GM12878 (cell line): Measurements from ENCODE around the gene C1QTNF12. TPM values are rescaled to one million over a fixed set of nuclear protein-coding genes. Genes with fewer than 3 reads are reported as not detected.

Source experiments
- ATAC-seq: fragments of 200-7000 bp; cut with Tn5 transposase; 3 replicates; pipeline ENCODE4 v1.9.1; 2020; ENCODE audit warnings: mild to moderate bottlenecking, moderate library complexity
- BruUV-seq: library from RNA; stranded (reverse); fragments of 400-500 nt; replicated peaks from 2 replicates; lab custom pipeline; 2021; lab: Mats Ljungman, UMichigan
- CTCF ChIA-PET: fragments of 300-600 bp; sonication (Branson Sonifier 250); formaldehyde crosslinking; extraction: SDS; loops from one replicate; lab custom pipeline; 2021; ENCODE audit warnings: inconsistent platforms; lab: Yijun Ruan, JAX
- POLR2A ChIA-PET: fragments of 350-600 bp; formaldehyde crosslinking; extraction: SDS; loops from one replicate; lab custom pipeline; 2021; ENCODE audit warnings: inconsistent platforms; lab: Charles Lee
- RAD21 ChIA-PET: fragments of 300-600 bp; sonication (Branson Sonifier 250); formaldehyde crosslinking; loops from one replicate; lab custom pipeline; 2023; ENCODE audit warnings: antibody characterized with exemption; ENCODE audit not compliant: unreplicated experiment; lab: Charles Lee
- SMC1A ChIA-PET: fragments of 300-600 bp; sonication (Branson Sonifier 250); formaldehyde crosslinking; loops from one replicate; lab custom pipeline; 2023; ENCODE audit not compliant: unreplicated experiment, uncharacterized antibody; lab: Charles Lee
- DNase-seq: peaks from one replicate; pipeline ENCODE4 v3.0.0-alpha.2; 2011; ENCODE audit warnings: low read depth, low spot score
- FAIRE-seq: peaks from 3 replicates; lab custom pipeline; 2011; peaks lifted over from hg19 to GRCh38; lab: Jason Lieb, UNC
- H2AFZ ChIP-seq: 2 replicates; pipeline ENCODE4 v1.6.0; 2011; ENCODE audit warnings: low read depth, low read length, control low read depth; ENCODE audit not compliant: control insufficient read depth
- H3K27ac ChIP-seq: 2 replicates; pipeline ENCODE4 v1.5.1; 2011; ENCODE audit warnings: control low read depth; ENCODE audit not compliant: control insufficient read depth, insufficient read depth
- H3K27me3 ChIP-seq, 2 experiments: replicated peaks in 1 of 2; 2 replicates each; pipeline versions ENCODE4 v1.6.0 to v1.6.1; 2011; ENCODE audit warnings: low read length in 1 of 2; ENCODE audit not compliant: control insufficient read depth in 2 of 2, insufficient read depth in 2 of 2
- H3K36me3 ChIP-seq, 2 experiments: 2 replicates each; pipeline ENCODE4 v1.5.1; 2011; ENCODE audit warnings: low read length in 1 of 2; ENCODE audit not compliant: control insufficient read depth in 2 of 2, insufficient read depth in 2 of 2
- H3K4me1 ChIP-seq: 2 replicates; pipeline ENCODE4 v1.6.1; 2011; ENCODE audit warnings: mild to moderate bottlenecking, low read length, moderate library complexity, mixed read lengths; ENCODE audit not compliant: control insufficient read depth, insufficient read depth
- H3K4me2 ChIP-seq: 2 replicates; pipeline ENCODE4 v1.6.0; 2011; ENCODE audit warnings: control low read depth; ENCODE audit not compliant: control insufficient read depth, insufficient read depth
- H3K4me3 ChIP-seq: fragments of 200-600 bp; sonication (generic); 2 replicates; pipeline ENCODE4 v1.5.1; 2016
- H3K79me2 ChIP-seq: 2 replicates; pipeline ENCODE4 v1.6.0; 2011; ENCODE audit warnings: low read length; ENCODE audit not compliant: control insufficient read depth, insufficient read depth
- H3K9ac ChIP-seq: 2 replicates; pipeline ENCODE4 v1.8.0; 2011; ENCODE audit warnings: low read length, control low read depth, mixed read lengths; ENCODE audit not compliant: control insufficient read depth, insufficient read depth
- H3K9me3 ChIP-seq: replicated peaks from 3 replicates; pipeline ENCODE4 v1.5.1; 2011; ENCODE audit warnings: mild to moderate bottlenecking, low read length; ENCODE audit not compliant: control insufficient read depth, insufficient read depth
- H4K20me1 ChIP-seq: 2 replicates; pipeline ENCODE4 v1.6.0; 2011; ENCODE audit not compliant: control insufficient read depth, insufficient read depth
- CEBPB ChIP-seq, 2 experiments: fragments of 150-350 bp in 1 of 2; IDR thresholded peaks; 2 replicates each; pipeline ENCODE4 v1.6.1; 2012 to 2014; ENCODE audit warnings: low read depth in 2 of 2, low read length in 2 of 2, borderline replicate concordance in 1 of 2, inconsistent platforms in 1 of 2
- GABPA ChIP-seq: IDR thresholded peaks from 2 replicates; pipeline ENCODE4 v1.6.1; 2014; ENCODE audit warnings: antibody characterized with exemption, low read depth, mild to moderate bottlenecking, inconsistent platforms
- IKZF1 ChIP-seq: fragments of 450-650 bp; conservative IDR thresholded peaks from 2 replicates; pipeline ENCODE4 v1.6.1; 2017; ENCODE audit warnings: antibody characterized with exemption, mild to moderate bottlenecking
- JUND ChIP-seq: IDR thresholded peaks from 2 replicates; pipeline ENCODE4 v1.6.1; 2012; ENCODE audit warnings: low read depth, mild to moderate bottlenecking, low read length, improper control_type of control experiment, moderate library complexity
- KDM1A ChIP-seq: fragments of 200-600 bp; sonication (generic); IDR thresholded peaks from 2 replicates; pipeline ENCODE4 v1.6.1; 2016; ENCODE audit warnings: borderline replicate concordance
- MYC ChIP-seq: IDR thresholded peaks from 2 replicates; pipeline ENCODE4 v1.6.1; 2011; ENCODE audit warnings: mild to moderate bottlenecking, low read length, moderate library complexity, inconsistent platforms; ENCODE audit not compliant: insufficient read depth, insufficient replicate concordance, insufficient read length, severe bottlenecking
- NFYA ChIP-seq: IDR thresholded peaks from 2 replicates; pipeline ENCODE4 v1.6.1; 2011; ENCODE audit warnings: low read depth, mild to moderate bottlenecking, low read length, improper control_type of control experiment, borderline replicate concordance
- POU2F2 ChIP-seq: IDR thresholded peaks from 3 replicates; pipeline ENCODE4 v1.6.1; 2011; ENCODE audit warnings: low read depth, mild to moderate bottlenecking, low read length, borderline replicate concordance
- RFX5 ChIP-seq: IDR thresholded peaks from 2 replicates; pipeline ENCODE4 v1.6.1; 2011; ENCODE audit warnings: low read depth, low read length, improper control_type of control experiment
- SMAD5 ChIP-seq: IDR thresholded peaks from 2 replicates; pipeline ENCODE4 v1.6.1; 2016; ENCODE audit warnings: antibody characterized with exemption, low read depth
- SP1 ChIP-seq: IDR thresholded peaks from one replicate; pipeline ENCODE4 v1.6.1; 2011; ENCODE audit warnings: low read depth, low read length
- YY1 ChIP-seq: IDR thresholded peaks from 2 replicates; pipeline ENCODE4 v1.6.1; 2011; ENCODE audit warnings: low read depth, mild to moderate bottlenecking, low read length
- ZNF217 ChIP-seq: fragments of 450-650 bp; IDR thresholded peaks from 2 replicates; pipeline ENCODE4 v1.6.1; 2017; ENCODE audit warnings: antibody characterized with exemption, mild to moderate bottlenecking
- WGBS: methylation state at CpG from one replicate; pipeline ENCODE4 v1.1.6; 2016; ENCODE audit warnings: low lambda C conversion rate; ENCODE audit not compliant: insufficient replicate concordance, insufficient coverage; ENCODE audit errors: missing lambda C conversion rate; 5-methylcytosine and 5-hydroxymethylcytosine counted together
- in situ Hi-C: fragments of 300-500 bp; cut with MboI; formaldehyde crosslinking; loops from 9 replicates; pipeline ENCODE4 v1.14.3; 2018; ENCODE audit warnings: mixed read lengths
- intact Hi-C: fragments of 100-400 bp; cut with micrococcal nuclease; formaldehyde crosslinking; loops from one replicate; pipeline ENCODE4 v1.14.2; 2022; ENCODE audit not compliant: unreplicated experiment
- polyA plus RNA-seq, 11 experiments: library from polyadenylated mRNA; depleted of rRNA in 4 of 11; unstranded in 6 of 11; stranded (reverse) in 5 of 11; fragments of >200 nt; fragmentation: Nextera tagmentation in 4 of 11; fragmentation: Illumina TruSeq in 1 of 11; extraction: Ambion mirVana in 4 of 11; extraction: Trizol in 1 of 11; gene quantifications; 1 replicate in 1 of 11; 2 replicates in 10 of 11; pipeline versions ENCODE4 v1.2.1 to v1.2.3, GENCODE V29; 2011 to 2016; ENCODE audit warnings: inconsistent platforms in 2 of 11, missing spikeins in 2 of 11, low read depth in 1 of 11
- total RNA-seq, 4 experiments: library from RNA; depleted of rRNA in 3 of 4; stranded (reverse); fragments of >200 nt in 3 of 4; fragmentation: Illumina TruSeq in 1 of 4; extraction: Trizol in 1 of 4; gene quantifications; 2 replicates each; pipeline versions ENCODE4 v1.2.1 to v1.2.3, GENCODE V29; 2013 to 2021

The C1QTNF12 gene
- total and polyA plus RNA-seq, 10 of the 15 experiments (the other 5 are each of a cell fraction or from before 2014, with no cell fraction given), result 0.17 to 1.0 (median 0.31) TPM; not detected in 5

DNA sequence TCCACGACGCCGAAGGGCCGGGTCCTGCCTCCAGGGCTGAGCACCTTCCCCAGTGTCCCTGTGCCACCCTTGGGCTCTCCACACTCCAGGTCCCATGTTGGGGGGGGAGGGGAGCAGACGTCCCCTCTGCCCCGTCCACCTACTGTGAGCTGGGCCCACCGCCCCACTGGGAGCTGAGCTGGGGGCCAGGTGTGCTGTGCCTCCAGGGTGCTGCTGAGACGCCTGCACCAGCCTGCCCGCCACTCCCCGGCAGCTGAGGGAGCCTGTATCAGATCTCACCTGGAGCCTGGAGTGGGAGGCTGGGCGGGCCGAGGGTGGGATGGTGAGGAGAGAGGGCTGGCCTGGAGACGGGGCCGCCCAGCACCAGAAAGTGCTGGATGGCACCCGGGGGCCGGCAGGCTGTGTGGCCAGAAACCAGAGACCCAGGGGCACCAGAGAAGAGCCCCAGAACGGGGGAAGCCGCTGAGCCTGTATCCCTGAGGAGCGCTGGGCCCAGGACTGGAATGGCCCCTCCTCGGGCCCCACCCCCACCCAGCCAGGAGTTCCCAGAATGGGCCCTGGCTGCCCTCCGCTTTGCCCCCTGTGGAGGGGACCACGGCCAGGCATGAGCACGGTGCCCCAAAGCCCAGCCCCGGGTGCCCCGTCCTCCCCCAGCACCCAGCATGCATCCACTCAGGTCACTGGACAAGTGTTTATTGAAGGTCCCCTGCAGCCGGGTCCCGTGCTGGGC, 43.5 kb downstream of the C1QTNF12 start:
- no peaks in the 10 kb centered on the region for H4K20me1 ChIP-seq
- ChIA-PET RAD21 (no interaction called here), CTCF (no interaction called here), SMC1A (no interaction called here), POLR2A (no interaction called here)
- peaks cover 19% of the 10 kb centered on the region for H3K4me1 ChIP-seq
- H3K79me2 ChIP-seq, result no peaks in the 10 kb centered on the region
- no peak overlapping the region for H3K27ac ChIP-seq
- H3K27me3 ChIP-seq, result peaks cover 0 to 8% of the 10 kb centered on the region in 2 experiments; a peak in 1 of 4 replicates
- in situ Hi-C loops, result no loop called here
- H3K4me3 ChIP-seq, result no peak overlapping the region
- no peak for DNase-seq
- H3K4me2 ChIP-seq, result no peak overlapping the region
- no TSS peak for BruUV-seq
- 51% methylated on average over 24 of the region's 27 CpGs for WGBS
- H3K9me3 ChIP-seq, result no peaks in the 10 kb centered on the region
- H3K9ac ChIP-seq, result no peak overlapping the region
- intact Hi-C loops, result no loop called here
- FAIRE-seq, result no peak
- no peak overlapping the region for H2AFZ ChIP-seq
- no peaks in the 10 kb centered on the region for H3K36me3 ChIP-seq
- TF ChIP-seq GABPA, result no peak
- ATAC-seq, result no peak

DNA sequence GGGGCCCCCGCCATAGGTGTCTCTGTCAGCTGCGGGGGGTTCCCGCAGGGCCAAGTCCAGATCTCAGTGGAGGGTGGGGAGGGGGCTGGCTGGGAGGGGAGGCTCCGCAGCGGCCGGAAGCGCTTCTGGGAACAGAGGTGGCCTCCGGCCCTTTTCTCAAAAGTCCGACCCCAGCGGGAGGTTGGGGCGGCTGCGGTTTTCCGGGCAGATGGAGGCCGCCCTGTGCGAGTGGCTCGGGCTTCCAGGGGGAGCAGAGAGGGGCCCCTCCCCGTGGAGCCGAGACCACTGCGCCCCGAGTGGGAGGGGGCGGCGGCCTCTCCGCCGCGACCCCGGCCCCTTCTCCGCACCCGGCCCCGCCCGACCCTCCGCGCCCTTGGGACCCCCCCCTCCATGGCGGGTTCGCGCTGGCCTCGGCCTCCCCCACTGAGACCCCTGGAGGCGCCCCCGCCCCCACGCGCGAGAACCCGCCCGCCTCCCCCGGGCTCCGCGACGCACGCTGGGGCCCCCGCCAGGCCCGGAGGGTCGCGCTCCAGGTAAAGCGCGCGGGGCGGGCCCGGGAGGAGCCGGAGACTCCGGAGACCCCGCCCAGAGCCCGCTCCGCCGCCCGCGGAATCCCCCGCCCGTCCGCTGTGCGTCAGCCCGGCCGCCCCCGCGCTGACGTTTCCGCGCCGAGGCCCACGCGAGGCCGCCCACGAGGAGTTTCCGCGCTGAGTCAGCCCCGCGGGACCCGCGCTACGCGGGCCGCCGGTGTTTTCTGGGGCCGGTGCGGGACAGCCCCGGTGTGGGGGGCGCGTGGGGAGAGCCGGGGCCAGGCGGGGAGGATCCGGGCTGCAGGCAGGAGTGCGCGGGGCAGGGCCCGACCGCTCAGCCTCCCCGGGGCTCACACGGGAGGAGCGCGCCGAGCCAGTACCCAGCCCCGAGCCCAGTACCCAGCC, 45.4 kb downstream of the C1QTNF12 start:
- BruUV-seq, result no TSS peak
- Histone ChIP-seq H3K4me3 (no peak overlapping the region), H3K36me3 (no peaks in the 10 kb centered on the region), H3K9ac (no peak overlapping the region), H3K79me2 (no peaks in the 10 kb centered on the region), H3K4me1 (peaks cover 4% of the 10 kb centered on the region; the same call in 1 of the 2 replicates), H3K4me2 (peak overlapping the region; percentile 64), H2AFZ (peak overlapping the region; percentile 17), H3K9me3 (no peaks in the 10 kb centered on the region; the same call in 2 of the 3 replicates), H4K20me1 (no peaks in the 10 kb centered on the region), H3K27ac (no peak overlapping the region), H3K27me3 (no peaks in the 10 kb centered on the region; a peak in 1 of 4 replicates)
- FAIRE-seq, result no peak
- POLR2A ChIA-PET, result interaction anchor here (0.7 to 1.2 kb wide), 4 partner anchors 12 to 179 kb away, joined by 3 to 4 read pairs (median 4); no protein-coding TSS in a partner anchor
- ATAC-seq, result peak; percentile 79
- in situ Hi-C loops, result no loop called here
- RAD21 ChIA-PET, result interaction anchor here (0.7 to 1.4 kb wide), 2 partner anchors 30 kb away, joined by 3 to 5 read pairs; no protein-coding TSS in a partner anchor
- DNase-seq, result no peak
- 5% methylated on average over 20 of the region's 109 CpGs for WGBS
- CTCF ChIA-PET, result interaction anchor here (0.8 to 1.0 kb wide), 2 partner anchors 10 to 55 kb away, joined by 3 to 7 read pairs; no protein-coding TSS in a partner anchor
- intact Hi-C loops, result no loop called here
- SMC1A ChIA-PET, result interaction anchor here (1.0 kb wide), 1 partner anchor 76 kb away, joined by 3 read pairs; no protein-coding TSS in a partner anchor
- TF ChIP-seq JUND (peak; percentile 59; the same call in 1 of the 2 replicates), SMAD5 (no peak), SP1 (peak; percentile 57), MYC (no peak), KDM1A (no peak), POU2F2 (0 out of 3 replicates have a peak, but pooled peaks have one; percentile 20), IKZF1 (peak; percentile 92), NFYA (no peak), YY1 (no peak), CEBPB (IDR thresholded peaks at IDR 0.05; ENCODE audit: borderline replicate concordance in 1 of 2, low read depth in 2 of 2, low read length in 2 of 2) (0 out of 4 replicates have a peak, but pooled peaks of 1 of the 2 experiments have one; percentile 33), ZNF217 (peak; percentile 92), RFX5 (no peak)
